MCF 10A (cell line): ENCODE data around the gene WDR7. TPM values are rescaled to one million over a fixed set of nuclear protein-coding genes. Genes with fewer than 3 reads are reported as not detected.

ENCODE experiments used
- BruUV-seq: library from RNA; stranded (reverse); fragments of 400-500 nt; replicated peaks from 2 replicates; lab custom pipeline; 2021; lab: Mats Ljungman, UMichigan
- CTCF ChIA-PET: fragments of 300-600 bp; sonication (Branson Sonifier 250); formaldehyde crosslinking; extraction: SDS; loops from one replicate; lab custom pipeline; 2021; ENCODE audit warnings: antibody characterized with exemption, inconsistent platforms; lab: Yijun Ruan, JAX
- POLR2A ChIA-PET: fragments of 300-600, 350-650 bp; sonication (Branson Sonifier 250); formaldehyde crosslinking; extraction: SDS; loops from one replicate; lab custom pipeline; 2020; ENCODE audit warnings: antibody characterized with exemption, inconsistent platforms; lab: Yijun Ruan, JAX
- DNase-seq: peaks from one replicate; pipeline ENCODE4 v3.0.0-alpha.2; 2018; ENCODE audit not compliant: unreplicated experiment
- H3K27ac Mint-ChIP-seq: one replicate; pipeline ENCODE4 v1.8.0; 2022; ENCODE audit warnings: mild to moderate bottlenecking, low read depth, mixed read lengths; ENCODE audit not compliant: unreplicated experiment
- H3K27me3 Mint-ChIP-seq: one replicate; pipeline ENCODE4 v1.8.0; 2022; ENCODE audit warnings: mixed read lengths; ENCODE audit not compliant: insufficient read depth, unreplicated experiment
- H3K36me3 Mint-ChIP-seq: one replicate; pipeline ENCODE4 v1.8.0; 2022; ENCODE audit warnings: mild to moderate bottlenecking, moderate library complexity, mixed read lengths; ENCODE audit not compliant: insufficient read depth, unreplicated experiment
- H3K4me1 Mint-ChIP-seq: one replicate; pipeline ENCODE4 v1.8.0; 2022; ENCODE audit warnings: mixed read lengths; ENCODE audit not compliant: insufficient read depth, unreplicated experiment
- H3K4me3 Mint-ChIP-seq: one replicate; pipeline ENCODE4 v1.8.0; 2022; ENCODE audit warnings: mild to moderate bottlenecking, moderate library complexity, mixed read lengths; ENCODE audit not compliant: unreplicated experiment
- H3K9me3 Mint-ChIP-seq: one replicate; pipeline ENCODE4 v1.8.0; 2022; ENCODE audit warnings: mixed read lengths; ENCODE audit not compliant: unreplicated experiment
- intact Hi-C: fragments of 100-400 bp; cut with micrococcal nuclease; formaldehyde crosslinking; loops from 2 replicates; pipeline ENCODE4 v1.14.1; 2022
- total RNA-seq: library from RNA; stranded (reverse); gene quantifications from 2 replicates; pipeline ENCODE4 v1.2.3, GENCODE V29; 2022
- TF ChIP-seq, protein P1 (sequence below): fragments of 200-600 bp; IDR thresholded peaks from one replicate; pipeline ENCODE4 v1.8.0; 2022; ENCODE audit warnings: antibody characterized with exemption, mild to moderate bottlenecking; ENCODE audit not compliant: unreplicated experiment

The WDR7 gene
- total RNA-seq, 1 experiment from 2014 or later, result 12.6 TPM

GRCh38 chr18:56662063-56662408 is 10.9 kb downstream of the WDR7 start:
- CTCF ChIA-PET, result interaction anchor here (1.4 kb wide), 1 partner anchor 17 kb away, joined by 5 read pairs; no protein-coding TSS in a partner anchor
- POLR2A ChIA-PET, result interaction anchor here (0.9 kb wide), 1 partner anchor 11 kb away, joined by 3 read pairs; the partner anchor contains the start of gene WDR7
- H3K36me3 Mint-ChIP-seq, result no peaks in the 10 kb centered on the region
- no peaks in the 10 kb centered on the region for H3K9me3 Mint-ChIP-seq
- no peak overlapping the region for H3K4me3 Mint-ChIP-seq
- TF ChIP-seq, protein P1, sequence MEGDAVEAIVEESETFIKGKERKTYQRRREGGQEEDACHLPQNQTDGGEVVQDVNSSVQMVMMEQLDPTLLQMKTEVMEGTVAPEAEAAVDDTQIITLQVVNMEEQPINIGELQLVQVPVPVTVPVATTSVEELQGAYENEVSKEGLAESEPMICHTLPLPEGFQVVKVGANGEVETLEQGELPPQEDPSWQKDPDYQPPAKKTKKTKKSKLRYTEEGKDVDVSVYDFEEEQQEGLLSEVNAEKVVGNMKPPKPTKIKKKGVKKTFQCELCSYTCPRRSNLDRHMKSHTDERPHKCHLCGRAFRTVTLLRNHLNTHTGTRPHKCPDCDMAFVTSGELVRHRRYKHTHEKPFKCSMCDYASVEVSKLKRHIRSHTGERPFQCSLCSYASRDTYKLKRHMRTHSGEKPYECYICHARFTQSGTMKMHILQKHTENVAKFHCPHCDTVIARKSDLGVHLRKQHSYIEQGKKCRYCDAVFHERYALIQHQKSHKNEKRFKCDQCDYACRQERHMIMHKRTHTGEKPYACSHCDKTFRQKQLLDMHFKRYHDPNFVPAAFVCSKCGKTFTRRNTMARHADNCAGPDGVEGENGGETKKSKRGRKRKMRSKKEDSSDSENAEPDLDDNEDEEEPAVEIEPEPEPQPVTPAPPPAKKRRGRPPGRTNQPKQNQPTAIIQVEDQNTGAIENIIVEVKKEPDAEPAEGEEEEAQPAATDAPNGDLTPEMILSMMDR, result no peak
- no peaks in the 10 kb centered on the region for H3K27me3 Mint-ChIP-seq
- DNase-seq, result no peak
- BruUV-seq, result no TSS peak
- intact Hi-C loops, result no loop called here
- H3K4me1 Mint-ChIP-seq, result no peaks in the 10 kb centered on the region
- H3K27ac Mint-ChIP-seq, result no peak overlapping the region

- H3K27ac Mint-ChIP-seq, result no peak overlapping the region
- no peaks in the 10 kb centered on the region for H3K9me3 Mint-ChIP-seq
- no peaks in the 10 kb centered on the region for H3K27me3 Mint-ChIP-seq
- no peak for DNase-seq
- CTCF ChIA-PET, result interaction anchor here (1.4 kb wide), 1 partner anchor 17 kb away, joined by 5 read pairs; no protein-coding TSS in a partner anchor
- H3K36me3 Mint-ChIP-seq, result no peaks in the 10 kb centered on the region
- H3K4me1 Mint-ChIP-seq, result no peaks in the 10 kb centered on the region
- intact Hi-C loops, result no loop called here
- no peak overlapping the region for H3K4me3 Mint-ChIP-seq
- no TSS peak for BruUV-seq
- POLR2A ChIA-PET, result interaction anchor here (0.9 kb wide), 1 partner anchor 12 kb away, joined by 3 read pairs; the partner anchor contains the start of gene WDR7
- TF ChIP-seq, protein P1, result no peak
Observed at GRCh38 chr18:56662502-56662901, 11.3 kb downstream of the WDR7 start.

GRCh38 chr18:56662902-56663301 is 11.7 kb downstream of the WDR7 start:
- no peak for DNase-seq
- TF ChIP-seq, protein P1, result no peak
- Mint-ChIP-seq H3K4me3 (no peak overlapping the region), H3K4me1 (no peaks in the 10 kb centered on the region), H3K9me3 (no peaks in the 10 kb centered on the region), H3K27ac (no peak overlapping the region), H3K27me3 (no peaks in the 10 kb centered on the region), H3K36me3 (no peaks in the 10 kb centered on the region)
- POLR2A ChIA-PET, result no interaction called here
- no TSS peak for BruUV-seq
- intact Hi-C loops, result no loop called here
- CTCF ChIA-PET, result interaction anchor here (1.4 kb wide), 1 partner anchor 18 kb away, joined by 5 read pairs; no protein-coding TSS in a partner anchor

DNA sequence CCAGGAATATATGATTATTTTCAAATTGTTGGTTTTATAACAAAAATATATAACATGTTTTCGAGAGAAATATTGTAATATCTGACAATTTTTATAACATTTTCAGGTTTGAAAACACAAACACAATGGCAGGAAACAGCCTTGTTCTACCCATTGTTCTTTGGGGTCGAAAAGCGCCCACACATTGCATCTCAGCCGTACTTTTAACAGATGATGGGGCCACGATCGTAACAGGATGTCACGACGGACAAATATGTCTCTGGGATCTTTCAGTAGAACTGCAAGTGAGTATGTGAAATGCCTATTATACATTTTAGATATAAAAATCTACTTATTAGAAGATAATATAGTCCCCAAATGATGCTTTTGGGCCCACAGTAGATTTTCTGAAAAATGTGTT is 21.2 kb downstream of the WDR7 start:
- intact Hi-C loops, result no loop called here
- H3K4me1 Mint-ChIP-seq, result no peaks in the 10 kb centered on the region
- no peak for DNase-seq
- ChIA-PET CTCF (interaction anchor here (0.9 to 1.3 kb wide), 2 partner anchors 27 to 31 kb away, joined by 3 to 4 read pairs; no protein-coding TSS in a partner anchor), POLR2A (no interaction called here)
- TF ChIP-seq, protein P1, result no peak
- no peaks in the 10 kb centered on the region for H3K9me3 Mint-ChIP-seq
- BruUV-seq, result no TSS peak
- no peak overlapping the region for H3K4me3 Mint-ChIP-seq
- H3K27me3 Mint-ChIP-seq, result no peaks in the 10 kb centered on the region
- no peaks in the 10 kb centered on the region for H3K36me3 Mint-ChIP-seq
- H3K27ac Mint-ChIP-seq, result no peak overlapping the region
